GM18870 (cell line): Measurements from ENCODE around the gene RAPSN.

Experiments used
- ATAC-seq: cut with Tn5 transposase; IDR thresholded peaks from one replicate; pipeline ENCODE4 v1.9.1; 2021; ENCODE audit warnings: moderate library complexity; ENCODE audit not compliant: unreplicated experiment

RAPSN gene

DNA sequence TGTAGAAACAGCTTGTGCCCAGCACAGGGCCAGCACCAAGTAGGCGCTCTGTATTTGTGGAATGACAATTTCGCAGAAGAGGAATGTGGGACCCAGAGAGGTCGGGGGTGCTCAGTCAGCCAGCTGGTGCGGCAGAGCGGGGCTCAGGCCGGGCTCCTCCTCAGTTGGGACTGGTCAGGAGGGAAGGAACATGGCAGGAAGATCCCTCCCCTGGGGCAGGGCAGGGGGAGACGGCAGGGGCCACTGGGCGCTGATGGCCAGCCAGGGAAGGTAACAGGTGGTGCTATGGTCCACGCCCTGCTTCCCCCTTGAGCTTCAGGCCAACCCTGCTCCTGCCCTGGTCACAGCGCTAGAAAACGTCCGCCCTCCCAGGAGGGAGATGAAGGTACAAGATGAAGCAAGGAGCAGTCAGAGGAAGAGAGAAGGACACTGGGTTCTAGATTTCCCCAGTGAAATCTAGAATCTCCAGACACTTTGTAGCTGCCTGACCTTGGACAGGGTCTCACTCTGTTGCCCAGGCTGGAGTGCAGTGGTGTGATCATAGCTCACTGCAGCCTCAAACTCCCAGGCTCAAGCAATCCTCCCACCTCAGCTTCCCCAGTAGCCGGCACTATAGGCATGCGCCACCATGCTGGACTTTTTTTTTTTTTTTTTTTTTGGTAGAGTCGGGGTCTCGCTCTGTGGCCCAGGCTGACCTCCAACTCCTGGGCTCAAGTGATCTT is 57.1 kb downstream of the RAPSN start:
- ATAC-seq: no peak

- no peak for ATAC-seq
These were observed 57.8 kb downstream of the RAPSN start for GRCh38 chr11:47391077-47391583.

DNA sequence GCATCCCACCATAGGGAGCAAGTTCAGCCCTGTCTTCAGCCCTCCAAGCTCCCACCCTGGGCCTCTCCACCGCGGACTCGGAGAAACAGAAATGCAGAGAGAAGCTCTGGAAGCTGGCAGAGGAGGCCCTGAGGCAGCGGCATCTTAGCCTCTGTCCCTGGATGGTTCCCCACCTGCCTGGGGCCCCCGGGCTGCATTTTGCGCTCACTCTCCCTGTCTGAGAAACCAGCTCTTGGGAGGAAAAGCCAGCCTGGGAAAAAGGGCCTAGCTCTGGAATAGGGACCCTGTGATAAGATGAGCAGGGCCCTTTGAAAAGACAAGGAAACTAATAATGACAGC is 58.5 kb downstream of the RAPSN start:
- no peak for ATAC-seq

DNA sequence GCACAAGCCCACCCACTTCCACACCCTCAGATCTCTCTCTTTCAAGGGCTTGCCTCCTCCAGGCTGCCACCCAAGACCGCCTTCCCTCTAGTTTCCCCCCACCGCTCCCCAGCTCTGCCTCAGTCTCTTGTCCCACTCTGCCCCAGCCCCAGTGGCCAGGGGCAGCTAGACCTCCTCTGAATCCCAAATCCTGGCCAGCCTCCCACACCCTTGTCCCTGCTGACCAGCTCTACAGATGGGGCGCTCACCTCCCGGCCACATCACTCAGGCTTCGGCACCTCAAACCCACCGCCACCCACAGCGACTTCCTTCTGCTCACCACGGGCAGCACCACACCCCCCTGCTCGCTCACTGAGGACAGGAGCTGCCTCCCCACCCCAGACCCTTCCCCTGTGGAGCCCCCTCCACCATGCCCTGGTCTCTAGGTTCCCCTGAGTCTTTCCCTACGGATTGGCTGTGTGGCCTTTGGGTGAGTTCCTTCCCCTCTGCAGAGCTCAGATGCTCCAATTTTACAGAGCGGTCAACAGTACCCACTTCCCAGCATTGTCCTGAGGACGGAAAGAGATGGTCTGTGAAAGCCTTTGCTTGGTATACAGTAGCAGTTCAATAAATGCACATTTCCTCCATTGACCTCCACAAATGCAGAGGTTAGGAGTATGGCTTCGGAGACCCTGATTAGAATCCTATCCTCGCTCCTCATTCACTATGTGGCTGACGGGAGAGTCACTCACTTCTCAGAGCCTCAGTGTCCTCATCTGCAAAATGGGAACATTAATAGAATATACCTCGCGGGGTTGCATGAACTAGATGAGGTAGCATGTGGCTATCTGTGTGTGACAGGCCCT is 59.1 kb downstream of the RAPSN start:
- no peak for ATAC-seq

DNA sequence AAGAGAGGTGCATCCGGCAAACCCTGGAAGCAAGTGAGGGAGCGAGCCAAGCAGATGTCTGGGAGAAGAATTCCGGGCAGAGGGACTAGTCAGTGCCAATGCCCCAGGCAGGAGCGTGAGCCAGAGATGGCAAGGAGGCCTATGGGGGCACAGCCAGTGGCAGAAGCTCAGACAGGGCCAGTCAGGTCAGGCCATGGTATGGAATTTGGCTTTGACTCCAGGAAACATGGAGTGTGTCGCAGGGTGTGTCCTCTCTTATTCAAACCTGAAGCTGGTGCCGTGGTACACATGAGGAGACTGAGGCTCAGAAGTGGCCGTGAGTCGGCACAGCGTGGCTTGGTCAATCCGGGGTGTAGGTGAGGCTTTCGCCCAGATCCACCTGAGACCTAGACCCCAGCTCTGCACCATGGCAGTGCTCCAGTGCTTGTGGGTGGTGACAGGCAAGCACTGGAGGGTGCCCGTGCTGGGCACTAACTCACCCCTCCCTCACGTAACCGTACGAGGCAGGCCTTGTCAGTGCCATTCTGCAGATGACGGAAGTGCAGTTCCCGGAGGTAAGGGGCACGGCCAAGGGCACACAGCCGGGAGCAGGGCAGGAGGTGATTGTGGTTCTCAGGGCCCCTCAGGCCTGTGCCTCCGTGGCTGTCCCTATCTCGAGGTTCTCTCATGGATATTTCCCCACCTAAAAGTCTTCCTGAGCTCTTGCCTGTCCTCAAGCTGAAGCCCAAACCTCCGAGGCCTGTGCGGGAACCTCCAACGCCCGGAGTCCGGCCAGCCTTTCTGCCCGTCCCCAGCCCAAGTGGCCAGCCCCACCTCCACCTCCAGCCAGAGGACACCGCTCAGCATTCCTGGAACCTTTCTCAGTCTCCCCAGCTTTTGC is 60.0 kb downstream of the RAPSN start:
- no peak for ATAC-seq

GRCh38 chr11:47387944-47388696 is 60.8 kb downstream of the RAPSN start:
- no peak for ATAC-seq
